ENCODE data around the gene MYCBP2. TPM values are rescaled to one million over a fixed set of nuclear protein-coding genes. Genes with fewer than 3 reads are reported as not detected.

The MYCBP2 gene
- total RNA-seq, 4 donors from 2014 or later = 274 to 342 (median 305) TPM

GRCh38 chr13:77372275-77372674 lies 45.4 kb upstream of the MYCBP2 start:
- TF ChIP-seq POLR2A (IDR thresholded peaks at IDR 0.05) (no peak), EP300 (IDR thresholded peaks at IDR 0.05) (no peak), CTCF (IDR thresholded peaks at IDR 0.05) (no peak)
- Histone ChIP-seq H3K4me3 (no peak overlapping the region), H3K27ac (no peak overlapping the region), H3K9me3 (no peaks in the 10 kb centered on the region), H3K4me1 (peaks cover 0 to 3% (median 0%) of the 10 kb centered on the region in 4 donors), H3K27me3 (no peaks in the 10 kb centered on the region), H3K36me3 (no peaks in the 10 kb centered on the region)
- 89 to 100% methylated on average over 1 of the region's 1 CpG for WGBS, 2 donors
- no peak for DNase-seq (ENCODE audit: low spot score in 2 of 2)

DNA sequence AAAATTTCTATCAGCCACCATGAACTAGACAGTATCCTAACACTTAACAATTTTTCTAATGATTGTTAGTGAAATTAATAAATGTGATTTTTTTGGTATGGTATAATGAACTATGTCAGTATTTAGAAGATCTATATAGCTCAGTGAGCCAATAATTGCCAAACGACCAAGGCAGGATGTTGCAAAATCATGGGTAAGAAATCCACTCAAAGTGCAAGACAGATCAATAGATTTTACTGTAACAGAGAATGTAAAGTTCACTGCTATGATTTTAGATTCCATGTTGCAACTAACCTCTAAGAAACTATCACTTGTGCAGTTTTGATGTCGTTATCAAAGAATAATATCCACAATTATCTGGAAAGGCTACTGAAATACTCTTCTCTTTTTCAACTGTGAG lies 44.0 kb upstream of the MYCBP2 start:
- H3K4me1 ChIP-seq = no peaks in the 10 kb centered on the region
- no peaks in the 10 kb centered on the region for H3K27me3 ChIP-seq
- H3K36me3 ChIP-seq = no peaks in the 10 kb centered on the region
- TF ChIP-seq EP300 (IDR thresholded peaks at IDR 0.05) = no peak
- TF ChIP-seq POLR2A (IDR thresholded peaks at IDR 0.05) = no peak
- TF ChIP-seq CTCF (IDR thresholded peaks at IDR 0.05) = no peak
- no peaks in the 10 kb centered on the region for H3K9me3 ChIP-seq
- no peak for DNase-seq (ENCODE audit: low spot score in 2 of 2)
- H3K27ac ChIP-seq = no peak overlapping the region
- 69 to 70% methylated on average over 2 of the region's 2 CpGs for WGBS, 2 donors
- no peak overlapping the region for H3K4me3 ChIP-seq

GRCh38 chr13:77362166-77362565 lies 35.3 kb upstream of the MYCBP2 start:
- Histone ChIP-seq H3K9me3 (no peaks in the 10 kb centered on the region), H3K4me3 (no peak overlapping the region), H3K27ac (no peak overlapping the region), H3K36me3 (no peaks in the 10 kb centered on the region), H3K4me1 (no peaks in the 10 kb centered on the region), H3K27me3 (no peaks in the 10 kb centered on the region)
- TF ChIP-seq CTCF (IDR thresholded peaks at IDR 0.05) (no peak), POLR2A (IDR thresholded peaks at IDR 0.05) (no peak), EP300 (IDR thresholded peaks at IDR 0.05) (no peak)
- DNase-seq (ENCODE audit: low spot score in 2 of 2) = no peak
- 32 to 38% methylated on average over 1 of the region's 1 CpG for WGBS, 2 donors

DNA sequence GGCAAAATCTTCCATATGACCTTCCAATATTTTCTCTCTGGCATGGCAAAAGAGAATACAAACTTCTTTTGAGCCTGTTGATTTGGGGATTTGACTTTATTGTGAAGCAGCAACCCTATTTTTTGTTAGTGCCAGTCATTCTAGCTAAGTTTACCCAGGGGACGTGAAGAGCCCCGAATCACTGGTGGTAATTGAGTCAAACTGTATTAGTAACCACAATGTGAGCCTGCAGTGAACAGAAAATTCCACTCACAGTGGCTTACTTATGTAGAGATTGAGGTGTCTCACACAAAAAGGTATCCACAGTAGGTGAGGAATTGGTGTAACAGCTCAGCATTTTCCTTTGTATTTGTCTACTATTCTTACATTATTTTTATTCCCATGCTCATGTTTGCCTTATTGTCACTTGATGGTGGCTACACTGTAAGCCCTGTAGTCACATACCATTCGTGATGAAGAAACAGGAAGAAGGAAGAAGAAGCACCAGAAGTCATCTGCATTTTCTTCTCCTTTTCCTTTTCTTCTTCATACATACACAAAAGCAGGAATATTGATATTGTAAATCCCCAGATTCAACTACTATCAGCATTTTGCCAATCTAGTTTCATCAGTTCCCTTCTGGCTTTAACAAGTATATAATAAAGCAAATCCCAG lies 33.3 kb upstream of the MYCBP2 start:
- Histone ChIP-seq H3K27ac (no peak overlapping the region), H3K27me3 (no peaks in the 10 kb centered on the region), H3K36me3 (no peaks in the 10 kb centered on the region), H3K4me3 (no peak overlapping the region), H3K4me1 (no peaks in the 10 kb centered on the region), H3K9me3 (no peaks in the 10 kb centered on the region)
- WGBS, 2 donors = 66 to 76% methylated on average over 3 of the region's 3 CpGs
- no peak for DNase-seq (ENCODE audit: low spot score in 2 of 2)
- TF ChIP-seq CTCF (IDR thresholded peaks at IDR 0.05) = no peak

DNA sequence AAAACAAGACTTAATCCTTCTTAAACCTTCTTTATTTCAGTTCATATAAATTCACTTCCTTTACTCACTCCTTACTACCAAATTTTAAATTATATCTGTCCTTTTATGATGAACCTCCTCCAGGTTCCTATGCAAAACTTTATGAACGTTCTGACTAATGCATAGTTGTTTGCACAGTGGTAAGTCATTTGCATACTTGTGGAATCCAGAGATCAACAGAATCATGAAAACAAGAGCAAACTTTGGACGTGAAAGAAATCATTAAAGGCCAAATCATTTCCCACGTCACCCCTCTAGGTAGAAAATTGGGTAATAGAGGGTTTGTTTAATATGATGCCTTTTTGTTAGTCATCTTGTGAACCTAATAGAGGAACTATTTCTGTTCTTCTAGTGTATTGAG lies 32.3 kb upstream of the MYCBP2 start:
- Histone ChIP-seq H3K27ac (no peak overlapping the region), H3K36me3 (no peaks in the 10 kb centered on the region), H3K4me3 (no peak overlapping the region), H3K4me1 (no peaks in the 10 kb centered on the region), H3K27me3 (no peaks in the 10 kb centered on the region), H3K9me3 (no peaks in the 10 kb centered on the region)
- TF ChIP-seq CTCF (IDR thresholded peaks at IDR 0.05) = no peak
- no peak for TF ChIP-seq EP300 (IDR thresholded peaks at IDR 0.05)
- no peak for TF ChIP-seq POLR2A (IDR thresholded peaks at IDR 0.05)
- no peak for DNase-seq (ENCODE audit: low spot score in 2 of 2)
- 52 to 57% methylated on average over 3 of the region's 3 CpGs for WGBS, 2 donors

Data from tibial nerve (tissue), 4 donors.